Gastroesophageal sphincter (tissue), 4 donors: ENCODE results near the gene RNF25. TPM values are rescaled to one million over a fixed set of nuclear protein-coding genes. Genes with fewer than 3 reads are reported as not detected.

Source experiments
- ATAC-seq: fragments of 150-250 bp; one replicate; pipeline ENCODE4 v1.9.1; 2016; ENCODE audit warnings: mild to moderate bottlenecking, moderate library complexity
- H3K27ac ChIP-seq, 4 donors: fragments of 200-600 bp; sonication (generic) in 3 of 4; 1 replicate in 3 of 4; 2 replicates in 1 of 4; pipeline ENCODE4 v1.5.1; 2016 to 2019
- H3K27me3 ChIP-seq: fragments of 200-600 bp; sonication (generic); one replicate; pipeline ENCODE4 v1.5.1; 2019
- H3K36me3 ChIP-seq, 2 donors: fragments of 200-600 bp; sonication (generic); one replicate each; pipeline ENCODE4 v1.5.1; 2019; ENCODE audit warnings: control low read depth in 1 of 2
- H3K4me1 ChIP-seq, 3 donors: fragments of 200-600 bp; sonication (generic); 1 replicate in 2 of 3; 2 replicates in 1 of 3; pipeline ENCODE4 v1.5.1; 2016 to 2019; ENCODE audit warnings: control low read depth in 2 of 3
- H3K4me3 ChIP-seq, 2 donors: fragments of 200-600 bp; sonication (generic); one replicate each; pipeline ENCODE4 v1.5.1; 2019; ENCODE audit warnings: mild to moderate bottlenecking in 1 of 2, moderate library complexity in 1 of 2
- H3K9me3 ChIP-seq, 3 donors: fragments of 200-600 bp; sonication (generic); one replicate each; pipeline ENCODE4 v1.5.1; 2017 to 2019; ENCODE audit warnings: control low read depth in 2 of 3
- EP300 ChIP-seq: sonication (generic); formaldehyde crosslinking; IDR thresholded peaks from one replicate; pipeline ENCODE4 v1.6.1; 2017; ENCODE audit warnings: antibody characterized with exemption, mild to moderate bottlenecking
- POLR2A ChIP-seq, 2 donors: fragments of 450-650 bp; IDR thresholded peaks; one replicate each; pipeline ENCODE4 v1.6.1; 2017; ENCODE audit warnings: antibody characterized with exemption in 2 of 2, mild to moderate bottlenecking in 2 of 2, moderate library complexity in 1 of 2
- POLR2AphosphoS5 ChIP-seq: sonication (generic); formaldehyde crosslinking; IDR thresholded peaks from one replicate; pipeline ENCODE4 v1.6.1; 2017; ENCODE audit warnings: antibody characterized with exemption
- WGBS, 2 donors: methylation state at CpG; one replicate each; pipeline ENCODE4 v1.1.5; 2018; ENCODE audit warnings: low coverage in 1 of 2; 5-methylcytosine and 5-hydroxymethylcytosine counted together
- total RNA-seq, 4 donors: library from RNA; depleted of rRNA; stranded (reverse); fragments of >200 nt; gene quantifications; one replicate each; pipeline ENCODE4 v1.1.0, GENCODE V29; 2016
- TF ChIP-seq, protein P1 (sequence below), 4 experiments: fragments of 200-600 bp in 2 of 4; fragments of 450-650 bp in 2 of 4; sonication (generic) in 1 of 4; IDR thresholded peaks; one replicate each; pipeline ENCODE4 v1.5.1; 2017 to 2019; ENCODE audit warnings: antibody characterized with exemption in 4 of 4, mild to moderate bottlenecking in 2 of 4, moderate library complexity in 2 of 4

The RNF25 gene
- total RNA-seq, 4 donors from 2014 or later = 16.3 to 24.6 (median 17.7) TPM

DNA sequence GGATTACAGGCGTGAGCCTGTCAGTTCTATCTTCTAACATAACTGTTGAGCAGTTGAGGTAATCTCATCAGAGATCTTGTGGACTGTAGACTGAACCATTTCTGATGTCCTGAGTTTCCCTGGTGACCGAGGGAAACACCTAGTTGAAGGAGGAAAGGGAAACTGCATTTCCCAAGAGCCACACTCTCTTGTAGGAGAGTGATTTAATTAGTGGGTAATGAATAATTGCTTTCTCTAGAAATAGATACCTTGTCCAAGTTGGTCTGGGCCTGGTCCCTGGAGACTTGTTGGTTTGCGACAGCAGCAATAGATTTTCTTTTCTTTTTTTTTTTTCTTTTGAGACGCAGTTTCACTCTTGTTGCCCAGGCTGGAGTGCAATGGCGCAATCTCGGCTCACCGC is 46.3 kb upstream of the RNF25 start:
- Histone ChIP-seq H3K27me3 (no peaks in the 10 kb centered on the region), H3K36me3 (peaks cover 0 to 19% of the 10 kb centered on the region in 2 donors), H3K9me3 (no peaks in the 10 kb centered on the region), H3K27ac (no peak overlapping the region), H3K4me3 (no peak overlapping the region), H3K4me1 (peaks cover 0 to 17% (median 4%) of the 10 kb centered on the region in 3 donors)
- TF ChIP-seq POLR2A (IDR thresholded peaks at IDR 0.05) (no peak), POLR2AphosphoS5 (no peak), EP300 (no peak)
- TF ChIP-seq, protein P1, sequence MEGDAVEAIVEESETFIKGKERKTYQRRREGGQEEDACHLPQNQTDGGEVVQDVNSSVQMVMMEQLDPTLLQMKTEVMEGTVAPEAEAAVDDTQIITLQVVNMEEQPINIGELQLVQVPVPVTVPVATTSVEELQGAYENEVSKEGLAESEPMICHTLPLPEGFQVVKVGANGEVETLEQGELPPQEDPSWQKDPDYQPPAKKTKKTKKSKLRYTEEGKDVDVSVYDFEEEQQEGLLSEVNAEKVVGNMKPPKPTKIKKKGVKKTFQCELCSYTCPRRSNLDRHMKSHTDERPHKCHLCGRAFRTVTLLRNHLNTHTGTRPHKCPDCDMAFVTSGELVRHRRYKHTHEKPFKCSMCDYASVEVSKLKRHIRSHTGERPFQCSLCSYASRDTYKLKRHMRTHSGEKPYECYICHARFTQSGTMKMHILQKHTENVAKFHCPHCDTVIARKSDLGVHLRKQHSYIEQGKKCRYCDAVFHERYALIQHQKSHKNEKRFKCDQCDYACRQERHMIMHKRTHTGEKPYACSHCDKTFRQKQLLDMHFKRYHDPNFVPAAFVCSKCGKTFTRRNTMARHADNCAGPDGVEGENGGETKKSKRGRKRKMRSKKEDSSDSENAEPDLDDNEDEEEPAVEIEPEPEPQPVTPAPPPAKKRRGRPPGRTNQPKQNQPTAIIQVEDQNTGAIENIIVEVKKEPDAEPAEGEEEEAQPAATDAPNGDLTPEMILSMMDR (IDR thresholded peaks at IDR 0.05) = no peak
- no peak for ATAC-seq
- 86 to 98% methylated on average over 2 to 7 of the region's 7 CpGs for WGBS, 2 donors

DNA sequence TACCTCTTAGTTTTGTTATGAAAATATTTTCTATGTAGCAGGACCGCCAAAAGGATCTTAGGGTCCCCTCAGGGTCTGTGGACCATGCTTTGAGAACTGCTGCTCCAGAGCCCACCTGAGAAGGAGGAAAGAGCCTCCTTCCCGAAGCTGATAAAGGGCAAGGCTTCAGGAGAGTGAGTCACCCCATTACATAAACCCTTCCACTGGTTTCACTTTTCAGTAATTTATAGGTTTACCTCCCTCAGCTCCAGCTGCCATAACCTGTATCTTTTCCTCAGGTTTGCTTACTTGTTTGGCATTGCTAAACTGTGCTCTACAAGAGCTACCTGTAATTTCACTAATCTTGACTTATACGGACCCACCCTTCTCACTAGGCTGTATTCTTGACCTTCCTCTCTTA is 45.5 kb upstream of the RNF25 start:
- H3K27me3 ChIP-seq = no peaks in the 10 kb centered on the region
- H3K9me3 ChIP-seq = no peaks in the 10 kb centered on the region
- TF ChIP-seq, protein P1 (IDR thresholded peaks at IDR 0.05) = no peak
- no peak for TF ChIP-seq EP300
- TF ChIP-seq POLR2A (IDR thresholded peaks at IDR 0.05) = no peak
- no peak for TF ChIP-seq POLR2AphosphoS5
- peaks cover 0 to 19% (median 4%) of the 10 kb centered on the region in 3 donors for H3K4me1 ChIP-seq
- 73 to 75% methylated on average over 3 of the region's 3 CpGs for WGBS, 2 donors
- H3K4me3 ChIP-seq = no peak overlapping the region
- ATAC-seq = no peak
- H3K27ac ChIP-seq = no peak overlapping the region
- H3K36me3 ChIP-seq = peaks cover 0 to 19% of the 10 kb centered on the region in 2 donors

DNA sequence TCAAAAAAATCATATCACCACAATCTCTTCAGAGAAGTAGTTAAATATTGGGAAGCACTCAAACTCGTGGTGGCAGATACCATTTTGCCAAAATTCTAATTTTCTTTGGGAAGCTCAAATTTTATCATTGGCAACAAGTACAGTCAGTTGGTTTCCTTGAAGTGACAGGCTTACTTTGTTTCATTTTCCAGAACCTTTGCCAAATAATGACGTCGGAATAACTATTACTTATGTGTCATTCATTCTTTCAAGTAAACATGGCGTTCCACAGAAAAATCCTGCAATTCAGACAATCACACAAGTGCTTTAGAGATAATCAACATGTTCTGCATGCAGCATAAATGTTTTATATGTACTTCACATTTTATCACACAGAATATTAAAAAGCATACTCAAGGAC is 44.3 kb upstream of the RNF25 start:
- Histone ChIP-seq H3K27ac (no peak overlapping the region), H3K27me3 (no peaks in the 10 kb centered on the region), H3K4me1 (peaks cover 0 to 31% (median 7%) of the 10 kb centered on the region in 3 donors), H3K36me3 (peaks cover 0 to 19% of the 10 kb centered on the region in 2 donors), H3K4me3 (no peak overlapping the region), H3K9me3 (no peaks in the 10 kb centered on the region)
- TF ChIP-seq, protein P1 (IDR thresholded peaks at IDR 0.05) = no peak
- TF ChIP-seq POLR2A (IDR thresholded peaks at IDR 0.05) (no peak), POLR2AphosphoS5 (no peak), EP300 (no peak)
- WGBS, 2 donors = 44 to 66% methylated on average over 4 of the region's 4 CpGs
- no peak for ATAC-seq

DNA sequence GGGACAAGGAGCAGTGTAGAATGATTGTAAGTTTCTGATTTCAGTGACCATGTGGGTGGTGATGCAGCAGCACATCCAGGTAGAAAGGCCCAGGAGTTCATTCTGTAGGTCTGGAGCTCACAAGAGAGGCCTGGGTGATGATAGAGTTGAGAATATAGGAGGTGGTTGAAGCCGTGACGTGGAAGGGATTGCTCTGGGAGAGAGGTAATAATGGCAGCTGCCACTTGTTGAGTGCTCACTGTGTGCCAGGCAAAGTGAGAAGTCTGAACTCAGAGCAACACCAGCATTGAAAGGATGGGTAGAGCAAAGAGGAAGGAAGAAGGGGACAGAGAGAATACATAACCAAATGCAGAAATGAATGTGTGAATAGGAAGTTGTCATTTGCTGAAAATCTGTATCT is 42.1 kb upstream of the RNF25 start:
- H3K27ac ChIP-seq = no peak overlapping the region
- 86% methylated on average over 2 of the region's 2 CpGs; no CpG with 5 or more reads in 1 of the 2 donors for WGBS, 2 donors

DNA sequence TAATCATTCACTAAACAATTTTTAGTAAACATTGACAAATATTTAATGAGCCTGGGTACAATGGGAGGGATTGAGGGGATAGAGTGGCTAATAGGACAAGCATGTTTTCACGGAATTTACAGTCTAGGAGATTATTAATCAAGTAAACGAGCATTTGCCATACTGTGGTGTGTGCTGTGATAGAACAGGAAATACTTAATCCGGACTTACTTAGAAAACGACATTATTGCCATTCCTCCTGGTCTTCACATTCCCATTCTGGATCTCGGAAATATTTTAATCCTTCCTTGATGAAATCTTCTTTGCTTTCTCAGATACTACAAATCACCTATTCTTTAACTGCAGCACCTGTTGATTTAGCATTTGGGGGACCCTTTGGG is 39.7 kb upstream of the RNF25 start:
- Histone ChIP-seq H3K36me3 (peaks cover 0 to 12% of the 10 kb centered on the region in 2 donors), H3K27ac (peak overlapping the region; percentile 59 to 96 (median 93)), H3K4me3 (peak overlapping the region; percentile 56 to 78), H3K27me3 (no peaks in the 10 kb centered on the region), H3K9me3 (no peaks in the 10 kb centered on the region), H3K4me1 (peaks cover 0 to 26% (median 3%) of the 10 kb centered on the region in 3 donors)
- WGBS, 2 donors = 0 to 8% methylated on average over 4 to 5 of the region's 5 CpGs
- TF ChIP-seq POLR2A (IDR thresholded peaks at IDR 0.05) (no peak), EP300 (no peak), POLR2AphosphoS5 (no peak)
- TF ChIP-seq, protein P1 (IDR thresholded peaks at IDR 0.05) = no peak
- no peak for ATAC-seq

More for the DNA sequence above, 42.1 kb upstream of the RNF25 start:
- TF ChIP-seq EP300 (no peak), POLR2A (IDR thresholded peaks at IDR 0.05) (no peak), POLR2AphosphoS5 (no peak)
- TF ChIP-seq, protein P1 (IDR thresholded peaks at IDR 0.05) = no peak
- ATAC-seq = no peak
- peaks cover 0 to 12% of the 10 kb centered on the region in 2 donors for H3K36me3 ChIP-seq
- peaks cover 0 to 34% (median 7%) of the 10 kb centered on the region in 3 donors for H3K4me1 ChIP-seq
- H3K9me3 ChIP-seq = no peaks in the 10 kb centered on the region
- H3K4me3 ChIP-seq = no peak overlapping the region
- no peaks in the 10 kb centered on the region for H3K27me3 ChIP-seq
